ENCODE data around the gene EDIL3. TPM values are rescaled to one million over a fixed set of nuclear protein-coding genes. Genes with fewer than 3 reads are reported as not detected.

The EDIL3 gene
- total RNA-seq (2022) (0.07 and 0.24 TPM in 2 replicates), Bru-seq, nascent RNA (percentile 8 among the genes with signal in this experiment), BruChase-seq, experiment 1, labeled RNA remaining after a 6-hour chase (percentile 3 among the genes with signal in this experiment), BruChase-seq, experiment 2, labeled RNA remaining after a 2-hour chase (percentile 5 among the genes with signal in this experiment)
- long read RNA-seq = 0 reads

DNA sequence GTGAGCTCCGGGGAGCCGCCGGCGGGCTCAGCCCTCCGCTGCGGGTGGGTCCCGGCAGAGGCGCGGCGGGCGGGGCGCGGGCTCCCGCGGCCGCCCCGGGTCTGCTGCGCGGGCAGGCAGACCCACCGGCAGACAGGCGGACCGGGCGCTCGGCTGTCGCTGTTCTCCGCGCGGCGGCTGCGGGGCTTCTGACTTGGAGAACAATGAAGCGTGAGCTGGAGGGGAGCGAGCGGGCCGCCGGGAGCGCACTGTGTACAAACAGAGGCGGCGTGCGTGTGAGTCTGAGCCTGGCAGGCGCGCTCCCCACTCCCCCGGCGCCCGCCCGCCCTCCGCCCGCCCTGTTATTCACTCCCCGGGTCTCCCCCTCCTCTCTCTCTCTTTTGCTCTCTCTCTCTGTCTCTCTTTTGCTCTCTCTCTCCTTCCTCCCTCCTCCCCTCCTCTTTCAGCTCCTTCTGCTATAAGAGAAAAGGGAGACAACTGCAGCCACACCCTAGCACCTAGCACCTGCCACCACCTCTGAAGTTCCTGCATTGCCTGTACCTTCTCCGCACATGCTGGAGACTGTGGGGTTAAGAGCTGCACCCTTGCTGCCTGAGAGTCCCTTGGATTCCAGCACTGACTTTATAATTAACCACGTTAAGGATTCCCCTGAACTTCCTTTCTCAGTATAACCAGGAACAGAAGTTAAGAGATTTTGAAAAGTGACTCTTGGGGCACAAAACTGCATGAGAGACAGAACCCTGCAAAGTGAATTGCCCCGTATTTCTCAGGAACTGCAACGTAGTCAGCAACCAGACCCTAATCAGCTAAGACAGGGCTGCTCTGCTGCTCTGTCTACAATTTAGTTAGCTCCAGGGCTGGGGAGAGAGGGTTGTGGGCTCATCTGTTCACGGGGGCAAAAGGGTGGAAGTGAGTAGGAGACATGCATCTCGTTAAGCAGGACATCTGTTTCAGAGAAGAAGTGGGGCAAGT is at the start of gene EDIL3:
Gene EDIL3 (minus strand): TSS at position 277 of the 972 bp plus-strand sequence. CDS start 506 bp downstream, outside the sequence.
- CTCF ChIA-PET = interaction anchor here (0.7 to 1.1 kb wide), 2 partner anchors 10 to 698 kb away, joined by 3 to 6 read pairs; no protein-coding TSS in a partner anchor
- BruUV-seq (replicated peaks) = no TSS peak
- intact Hi-C loops (cut with micrococcal nuclease; ENCODE audit: unreplicated experiment) = no loop called here
- DNase-seq = peak; percentile 15
- Mint-ChIP-seq H3K27ac (ENCODE audit: unreplicated experiment) (peak within 1 kb of the TSS; percentile 5), H3K9me3 (ENCODE audit: low read depth, unreplicated experiment) (no peaks in the 10 kb centered on the region), H3K4me1 (ENCODE audit: low read depth, unreplicated experiment) (peaks cover 15% of the 10 kb centered on the region), H3K27me3 (ENCODE audit: unreplicated experiment) (no peaks in the 10 kb centered on the region), H3K4me3 (ENCODE audit: low read depth, unreplicated experiment) (peak within 1 kb of the TSS; percentile 93), H3K36me3 (ENCODE audit: insufficient read depth, unreplicated experiment) (peaks cover 26% of the 10 kb centered on the region)
- TF ChIP-seq CTCF (IDR thresholded peaks at IDR 0.05; ENCODE audit: unreplicated experiment) = no peak

DNA sequence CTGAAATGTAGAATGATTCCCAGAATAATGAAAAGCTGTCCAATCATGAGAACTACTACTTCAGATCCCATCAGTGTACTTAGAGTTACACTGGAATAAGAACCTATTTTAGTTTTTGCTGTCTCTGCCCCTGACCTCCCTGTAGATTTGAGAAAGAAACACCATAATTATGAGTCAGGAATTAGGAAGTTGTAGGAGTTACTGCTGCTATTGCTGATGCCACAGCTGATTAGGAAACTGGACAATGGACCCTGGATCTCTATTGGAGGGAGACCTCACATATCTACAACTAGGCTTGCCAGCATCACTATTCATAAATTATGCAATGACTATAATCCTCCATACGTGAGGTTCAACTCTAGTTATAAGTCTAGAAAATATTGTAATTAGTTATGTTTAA is 48.8 kb upstream of the EDIL3 start:
- Mint-ChIP-seq H3K4me3 (ENCODE audit: low read depth, unreplicated experiment) (no peak overlapping the region), H3K4me1 (ENCODE audit: low read depth, unreplicated experiment) (peaks cover 26% of the 10 kb centered on the region), H3K27me3 (ENCODE audit: unreplicated experiment) (no peaks in the 10 kb centered on the region), H3K27ac (ENCODE audit: unreplicated experiment) (no peak overlapping the region), H3K9me3 (ENCODE audit: low read depth, unreplicated experiment) (no peaks in the 10 kb centered on the region), H3K36me3 (ENCODE audit: insufficient read depth, unreplicated experiment) (peaks cover 5% of the 10 kb centered on the region)
- no peak for TF ChIP-seq CTCF (IDR thresholded peaks at IDR 0.05; ENCODE audit: unreplicated experiment)
- CTCF ChIA-PET = no interaction called here
- no peak for DNase-seq
- no TSS peak for BruUV-seq (replicated peaks)
- intact Hi-C loops (cut with micrococcal nuclease; ENCODE audit: unreplicated experiment) = no loop called here

DNA sequence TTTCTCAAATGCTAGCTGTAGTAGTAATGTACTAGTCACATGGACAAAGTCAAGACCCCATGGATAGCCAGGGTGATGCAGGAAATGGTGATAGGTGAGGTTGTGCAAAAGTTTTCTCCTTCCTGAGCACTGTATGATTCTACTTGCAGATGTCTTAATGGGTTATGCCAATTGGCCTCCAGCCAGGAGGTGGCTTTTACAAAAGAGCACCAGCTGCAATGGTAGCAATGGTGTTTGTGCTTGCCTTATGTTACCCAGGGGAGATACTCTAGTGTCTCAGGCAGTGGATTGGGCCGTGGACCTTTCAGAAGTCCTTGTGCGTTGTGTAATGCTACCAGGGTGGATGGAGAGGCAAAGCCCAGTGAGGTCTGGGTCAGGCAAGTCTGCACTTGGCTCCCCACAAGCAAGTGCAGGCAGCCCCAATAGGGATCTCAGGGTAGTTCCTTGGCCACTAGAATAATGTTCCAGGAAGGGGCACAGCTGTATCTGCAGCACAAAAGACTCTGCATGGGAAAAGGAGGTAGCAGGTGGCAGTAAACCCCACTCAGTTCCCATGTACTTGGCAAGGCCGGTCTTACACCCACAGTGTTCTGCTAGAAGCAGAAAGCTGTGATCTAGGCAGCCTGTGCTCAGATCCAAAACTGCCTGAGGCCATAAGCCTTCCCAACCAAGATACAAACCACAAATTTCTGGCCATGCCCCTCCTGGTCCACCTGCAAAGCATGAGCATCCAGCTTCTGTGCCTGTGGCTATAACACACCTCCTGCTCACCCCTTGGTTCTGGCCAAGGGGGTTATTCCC is 46.4 kb upstream of the EDIL3 start:
- H3K9me3 Mint-ChIP-seq (ENCODE audit: low read depth, unreplicated experiment) = no peaks in the 10 kb centered on the region
- CTCF ChIA-PET = no interaction called here
- H3K36me3 Mint-ChIP-seq (ENCODE audit: insufficient read depth, unreplicated experiment) = peaks cover 3% of the 10 kb centered on the region
- intact Hi-C loops (cut with micrococcal nuclease; ENCODE audit: unreplicated experiment) = no loop called here
- no peaks in the 10 kb centered on the region for H3K27me3 Mint-ChIP-seq (ENCODE audit: unreplicated experiment)
- no peak for DNase-seq
- H3K4me3 Mint-ChIP-seq (ENCODE audit: low read depth, unreplicated experiment) = no peak overlapping the region
- no TSS peak for BruUV-seq (replicated peaks)
- TF ChIP-seq CTCF (IDR thresholded peaks at IDR 0.05; ENCODE audit: unreplicated experiment) = no peak
- H3K27ac Mint-ChIP-seq (ENCODE audit: unreplicated experiment) = no peak overlapping the region
- H3K4me1 Mint-ChIP-seq (ENCODE audit: low read depth, unreplicated experiment) = peaks cover 10% of the 10 kb centered on the region

DNA sequence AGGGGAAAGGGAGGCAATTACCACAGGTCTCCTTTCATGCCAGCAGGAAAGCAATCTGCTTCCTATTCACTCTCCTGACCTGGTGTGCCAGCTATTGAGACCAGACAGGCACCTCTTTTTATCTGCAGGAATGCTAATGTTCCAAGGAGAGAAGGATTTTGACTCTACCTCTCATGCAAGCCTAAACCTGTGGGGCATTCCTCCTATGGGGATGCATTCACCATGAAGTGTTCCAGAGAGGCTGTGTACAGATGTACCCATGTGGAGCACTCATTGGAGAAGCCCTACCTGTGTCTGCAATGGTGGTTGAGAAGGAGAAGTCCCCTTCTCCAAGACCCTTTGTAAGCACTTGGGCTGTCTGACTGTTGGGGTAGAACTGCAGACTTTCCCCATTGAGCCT is 45.4 kb upstream of the EDIL3 start:
- no peak for TF ChIP-seq CTCF (IDR thresholded peaks at IDR 0.05; ENCODE audit: unreplicated experiment)
- no peak for DNase-seq
- no TSS peak for BruUV-seq (replicated peaks)
- no peak overlapping the region for H3K4me3 Mint-ChIP-seq (ENCODE audit: low read depth, unreplicated experiment)
- no peak overlapping the region for H3K27ac Mint-ChIP-seq (ENCODE audit: unreplicated experiment)
- no peaks in the 10 kb centered on the region for H3K36me3 Mint-ChIP-seq (ENCODE audit: insufficient read depth, unreplicated experiment)
- CTCF ChIA-PET = no interaction called here
- no peaks in the 10 kb centered on the region for H3K9me3 Mint-ChIP-seq (ENCODE audit: low read depth, unreplicated experiment)
- H3K27me3 Mint-ChIP-seq (ENCODE audit: unreplicated experiment) = no peaks in the 10 kb centered on the region
- intact Hi-C loops (cut with micrococcal nuclease; ENCODE audit: unreplicated experiment) = no loop called here
- H3K4me1 Mint-ChIP-seq (ENCODE audit: low read depth, unreplicated experiment) = peaks cover under 1% of the 10 kb centered on the region

All from Calu3 (cell line).